Fibroblast of lung (primary cell): ENCODE data around the gene CENPB. TPM values are rescaled to one million over a fixed set of nuclear protein-coding genes. Genes with fewer than 3 reads are reported as not detected.

Experiments used
- DNase-seq, 2 donors: peaks; one replicate each; pipeline versions ENCODE4 v3.0.0 to v3.0.0-alpha.2; 2010; ENCODE audit warnings: low read depth in 2 of 2
- H2AFZ ChIP-seq: 2 replicates; pipeline ENCODE4 v1.5.1; 2012; ENCODE audit warnings: low read length, control low read depth, inconsistent platforms
- H3K27ac ChIP-seq: 2 replicates; pipeline ENCODE4 v1.5.1; 2011; ENCODE audit warnings: low read length, control low read depth; ENCODE audit not compliant: insufficient read depth
- H3K27me3 ChIP-seq: 2 replicates; pipeline ENCODE4 v1.5.1; 2011; ENCODE audit warnings: mild to moderate bottlenecking, low read length; ENCODE audit not compliant: control insufficient read depth, insufficient read depth
- H3K36me3 ChIP-seq: 2 replicates; pipeline ENCODE4 v1.5.1; 2011; ENCODE audit warnings: low read length; ENCODE audit not compliant: control insufficient read depth, insufficient read depth
- H3K4me1 ChIP-seq: 2 replicates; pipeline ENCODE4 v1.5.1; 2011; ENCODE audit warnings: low read length; ENCODE audit not compliant: control insufficient read depth, insufficient read depth; ENCODE audit errors: extremely low read depth
- H3K4me2 ChIP-seq: 2 replicates; pipeline ENCODE4 v1.5.1; 2011; ENCODE audit warnings: low read length, control low read depth; ENCODE audit not compliant: insufficient read depth; ENCODE audit errors: extremely low read depth
- H3K4me3 ChIP-seq, 4 experiments: fragments of 200-600 bp in 1 of 4; sonication (generic) in 1 of 4; replicated peaks in 1 of 4; 2 replicates each; pipeline ENCODE4 v1.5.1; 2011 to 2016; ENCODE audit warnings: low read length in 4 of 4, low read depth in 3 of 4, mild to moderate bottlenecking in 3 of 4, control low read depth in 2 of 4, inconsistent platforms in 1 of 4, mixed read lengths in 1 of 4; ENCODE audit not compliant: insufficient read depth in 1 of 4; ENCODE audit errors: control extremely low read depth in 1 of 4
- H3K79me2 ChIP-seq: 2 replicates; pipeline ENCODE4 v1.5.1; 2012; ENCODE audit warnings: mild to moderate bottlenecking, low read length, inconsistent platforms; ENCODE audit not compliant: control insufficient read depth, insufficient read depth
- H3K9ac ChIP-seq: 2 replicates; pipeline ENCODE4 v1.5.1; 2011; ENCODE audit warnings: mild to moderate bottlenecking, low read length, control low read depth; ENCODE audit not compliant: insufficient read depth
- H3K9me3 ChIP-seq: 2 replicates; pipeline ENCODE4 v1.5.1; 2012; ENCODE audit warnings: low read depth, low read length; ENCODE audit not compliant: control insufficient read depth, insufficient read depth
- H4K20me1 ChIP-seq: 2 replicates; pipeline ENCODE4 v1.5.1; 2011; ENCODE audit warnings: low read length; ENCODE audit not compliant: control insufficient read depth, insufficient read depth; ENCODE audit errors: extremely low read depth
- EZH2 ChIP-seq: IDR thresholded peaks from 2 replicates; pipeline ENCODE4 v1.5.1; 2012; ENCODE audit warnings: low read length, control low read depth, mild to moderate bottlenecking; ENCODE audit errors: missing control alignments
- polyA plus RNA-seq, 2 donors: library from polyadenylated mRNA; depleted of rRNA in 1 of 2; stranded (reverse) in 1 of 2; unstranded in 1 of 2; fragments of >200 nt; gene quantifications; 2 replicates each; pipeline ENCODE4 v1.2.1, GENCODE V29; 2011 to 2012; ENCODE audit warnings: missing spikeins in 1 of 2
- total RNA-seq: library from RNA; depleted of rRNA; stranded (reverse); fragments of >200 nt; gene quantifications from 2 replicates; pipeline ENCODE4 v1.2.1, GENCODE V29; 2014
- TF ChIP-seq, protein P1 (sequence below), 2 donors: IDR thresholded peaks in 1 of 2; conservative IDR thresholded peaks in 1 of 2; 1 replicate in 1 of 2; 2 replicates in 1 of 2; pipeline ENCODE4 v1.5.1; 2011 to 2012; ENCODE audit warnings: low read length in 2 of 2, control low read depth in 1 of 2, inconsistent platforms in 1 of 2, low read depth in 1 of 2, mild to moderate bottlenecking in 1 of 2

Gene CENPB
- total and polyA plus RNA-seq, 2 donors (not counting 1 experiment from before 2014, with no cell fraction given): 32.6 to 106 TPM

DNA sequence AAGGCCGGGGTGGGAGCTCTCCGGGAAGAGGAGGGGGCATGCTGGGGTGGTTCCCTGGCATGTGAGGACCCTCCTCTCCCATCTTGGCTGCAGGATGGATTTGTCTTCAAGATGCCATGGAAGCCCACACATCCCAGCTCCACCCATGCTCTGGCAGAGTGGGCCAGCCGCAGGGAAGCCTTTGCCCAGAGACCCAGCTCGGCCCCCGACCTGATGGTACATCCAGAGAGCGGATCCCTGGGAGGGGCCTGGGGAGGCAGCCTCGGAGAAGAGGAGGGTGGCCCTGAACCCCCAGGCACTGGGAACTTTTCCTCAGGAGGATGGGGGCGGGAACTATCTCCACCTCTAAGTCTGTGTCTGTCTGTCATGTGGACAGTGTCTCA, 14.3 kb upstream of the CENPB start:
- Histone ChIP-seq H3K36me3 (peaks cover 62% of the 10 kb centered on the region), H3K4me3 (no peak overlapping the region), H3K27ac (no peak overlapping the region), H3K9me3 (no peaks in the 10 kb centered on the region), H3K79me2 (peaks cover 61% of the 10 kb centered on the region), H3K9ac (no peak overlapping the region), H3K4me1 (peaks cover 36% of the 10 kb centered on the region), H4K20me1 (no peaks in the 10 kb centered on the region), H2AFZ (no peak overlapping the region), H3K4me2 (no peak overlapping the region), H3K27me3 (no peaks in the 10 kb centered on the region)
- DNase-seq: no peak
- TF ChIP-seq, protein P1, sequence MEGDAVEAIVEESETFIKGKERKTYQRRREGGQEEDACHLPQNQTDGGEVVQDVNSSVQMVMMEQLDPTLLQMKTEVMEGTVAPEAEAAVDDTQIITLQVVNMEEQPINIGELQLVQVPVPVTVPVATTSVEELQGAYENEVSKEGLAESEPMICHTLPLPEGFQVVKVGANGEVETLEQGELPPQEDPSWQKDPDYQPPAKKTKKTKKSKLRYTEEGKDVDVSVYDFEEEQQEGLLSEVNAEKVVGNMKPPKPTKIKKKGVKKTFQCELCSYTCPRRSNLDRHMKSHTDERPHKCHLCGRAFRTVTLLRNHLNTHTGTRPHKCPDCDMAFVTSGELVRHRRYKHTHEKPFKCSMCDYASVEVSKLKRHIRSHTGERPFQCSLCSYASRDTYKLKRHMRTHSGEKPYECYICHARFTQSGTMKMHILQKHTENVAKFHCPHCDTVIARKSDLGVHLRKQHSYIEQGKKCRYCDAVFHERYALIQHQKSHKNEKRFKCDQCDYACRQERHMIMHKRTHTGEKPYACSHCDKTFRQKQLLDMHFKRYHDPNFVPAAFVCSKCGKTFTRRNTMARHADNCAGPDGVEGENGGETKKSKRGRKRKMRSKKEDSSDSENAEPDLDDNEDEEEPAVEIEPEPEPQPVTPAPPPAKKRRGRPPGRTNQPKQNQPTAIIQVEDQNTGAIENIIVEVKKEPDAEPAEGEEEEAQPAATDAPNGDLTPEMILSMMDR (conservative IDR thresholded peaks at IDR 0.05 in 1 of 2, IDR thresholded peaks at IDR 0.05 in 1 of 2; ENCODE audit: low read depth in 1 of 2, low read length in 2 of 2): no peak
- no peak for TF ChIP-seq EZH2

DNA sequence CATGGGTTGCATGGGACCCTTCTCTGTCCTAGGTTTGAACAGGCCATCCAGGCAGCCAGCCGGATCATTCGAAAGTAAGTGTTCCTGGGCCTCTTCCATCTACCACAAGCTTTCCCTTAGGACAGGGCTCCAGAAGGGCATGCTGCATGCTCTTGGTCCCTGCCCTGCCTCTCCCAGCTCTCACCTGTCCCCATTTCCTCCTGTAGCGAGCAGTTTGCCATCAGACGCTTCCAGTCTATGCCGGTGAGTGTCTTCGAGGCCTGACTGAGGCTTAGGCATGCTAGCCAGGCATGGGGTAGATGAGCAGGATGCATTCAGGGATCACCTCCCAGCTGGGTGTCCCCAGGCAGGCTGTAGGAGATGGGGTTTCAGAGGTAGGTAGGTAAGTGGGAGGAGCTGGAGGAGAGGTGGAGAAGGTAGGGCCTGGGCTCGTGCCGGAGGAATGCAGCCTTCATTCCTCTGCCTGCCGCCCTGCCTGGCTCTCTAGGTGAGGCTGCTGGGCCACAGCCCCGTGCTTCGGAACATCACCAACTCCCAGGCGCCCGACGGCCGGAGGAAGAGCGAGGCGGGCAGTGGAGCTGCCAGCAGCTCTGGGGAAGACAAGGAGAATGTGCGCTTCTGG, 13.8 kb upstream of the CENPB start:
- Histone ChIP-seq H3K9me3 (no peaks in the 10 kb centered on the region), H4K20me1 (no peaks in the 10 kb centered on the region), H3K27ac (no peak overlapping the region), H2AFZ (no peak overlapping the region), H3K79me2 (peaks cover 61% of the 10 kb centered on the region), H3K9ac (no peak overlapping the region), H3K4me1 (peaks cover 32% of the 10 kb centered on the region), H3K4me3 (no peak overlapping the region), H3K36me3 (peaks cover 57% of the 10 kb centered on the region), H3K4me2 (no peak overlapping the region), H3K27me3 (no peaks in the 10 kb centered on the region)
- no peak for DNase-seq
- no peak for TF ChIP-seq EZH2
- TF ChIP-seq, protein P1 (conservative IDR thresholded peaks at IDR 0.05 in 1 of 2, IDR thresholded peaks at IDR 0.05 in 1 of 2; ENCODE audit: low read depth in 1 of 2, low read length in 2 of 2): no peak

DNA sequence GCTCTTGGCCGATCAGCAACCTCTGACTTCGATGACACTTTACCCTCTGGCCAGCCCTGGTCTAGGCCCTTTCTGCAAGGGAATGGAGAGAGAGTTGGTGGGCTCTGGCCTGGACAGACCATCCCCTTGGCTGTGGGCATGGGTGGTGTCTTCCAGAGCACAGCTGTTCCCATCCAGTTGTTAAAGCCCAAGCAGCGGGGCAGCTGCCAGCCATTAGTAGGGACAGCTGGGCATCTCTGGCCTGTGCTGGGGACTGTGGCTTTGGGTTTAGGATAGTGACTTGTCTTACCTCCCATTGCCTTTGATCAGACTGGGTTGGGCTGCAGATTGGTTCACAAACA, 12.3 kb upstream of the CENPB start:
- Histone ChIP-seq H4K20me1 (no peaks in the 10 kb centered on the region), H3K79me2 (peaks cover 61% of the 10 kb centered on the region), H3K4me3 (peak overlapping the region in 3 of 4 experiments; percentile 78 to 97 (median 95)), H3K27ac (peak overlapping the region; percentile 58), H3K4me1 (peaks cover 26% of the 10 kb centered on the region), H3K27me3 (no peaks in the 10 kb centered on the region), H3K4me2 (peak overlapping the region; percentile 60), H2AFZ (no peak overlapping the region), H3K36me3 (peaks cover 46% of the 10 kb centered on the region), H3K9me3 (no peaks in the 10 kb centered on the region), H3K9ac (no peak overlapping the region)
- TF ChIP-seq, protein P1 (conservative IDR thresholded peaks at IDR 0.05 in 1 of 2, IDR thresholded peaks at IDR 0.05 in 1 of 2; ENCODE audit: low read depth in 1 of 2, low read length in 2 of 2): no peak
- TF ChIP-seq EZH2: no peak
- DNase-seq: no peak
